Heart right ventricle (tissue), 16 donors: ENCODE results near the gene SCN4B. TPM values are rescaled to one million over a fixed set of nuclear protein-coding genes. Genes with fewer than 3 reads are reported as not detected.

ENCODE experiments used
- ATAC-seq, 8 donors: fragments of 200-7000 bp; cut with Tn5 transposase; one replicate each; pipeline ENCODE4 v1.9.1; 2020; ENCODE audit warnings: mild to moderate bottlenecking in 8 of 8, moderate library complexity in 8 of 8, moderate number of reproducible peaks in 1 of 8
- DNase-seq, 2 donors: peaks; one replicate each; pipeline ENCODE4 v3.0.0-alpha.2; 2020
- H3K27ac ChIP-seq, 10 donors: fragments of 200-600 bp; sonication (generic) in 2 of 10; one replicate each; pipeline versions ENCODE4 v1.5.0 to v1.8.0; 2020 to 2022; ENCODE audit warnings: mild to moderate bottlenecking in 3 of 10
- H3K27me3 ChIP-seq, 7 donors: fragments of 200-600 bp; one replicate each; pipeline ENCODE4 v1.8.0; 2021 to 2022; ENCODE audit warnings: mild to moderate bottlenecking in 2 of 7
- H3K36me3 ChIP-seq, 9 donors: fragments of 200-600 bp; sonication (generic) in 1 of 9; one replicate each; pipeline versions ENCODE4 v1.5.0 to v1.8.0; 2020 to 2022; ENCODE audit warnings: mild to moderate bottlenecking in 2 of 9
- H3K4me1 ChIP-seq, 9 donors: fragments of 200-600 bp; sonication (generic) in 1 of 9; one replicate each; pipeline versions ENCODE4 v1.5.0 to v1.8.0; 2020 to 2022; ENCODE audit warnings: mild to moderate bottlenecking in 4 of 9
- H3K4me3 ChIP-seq, 10 donors: fragments of 200-600 bp; sonication (generic) in 2 of 10; one replicate each; pipeline versions ENCODE4 v1.5.0 to v1.8.0; 2020 to 2022; ENCODE audit warnings: mild to moderate bottlenecking in 7 of 10, moderate library complexity in 2 of 10
- H3K9me3 ChIP-seq, 11 donors: fragments of 200-600 bp in 10 of 11; sonication (generic) in 2 of 11; one replicate each; pipeline versions ENCODE4 v1.5.0 to v1.8.0; 2013 to 2022; ENCODE audit warnings: mild to moderate bottlenecking in 2 of 11, control low read depth in 1 of 11, moderate library complexity in 1 of 11
- WGBS, 2 donors: extraction: QIAGEN DNeasy Blood & Tissue Kit; methylation state at CpG; one replicate each; pipeline ENCODE4 v1.1.7; 2013; ENCODE audit warnings: inconsistent platforms in 1 of 2; 5-methylcytosine and 5-hydroxymethylcytosine counted together
- intact Hi-C, 10 donors: fragments of 100-400 bp; cut with DNase I; formaldehyde crosslinking; loops; one replicate each; pipeline versions ENCODE4 v1.11.1 to v1.14.2; 2022
- polyA plus RNA-seq, 2 donors: library from polyadenylated mRNA; stranded (reverse); fragments of 200-250 nt; gene quantifications; one replicate each; pipeline ENCODE4 v1.2.3, GENCODE V29; 2013
- total RNA-seq, 10 donors: library from RNA; stranded (reverse); fragmentation: NEBNext Ultra II Directional in 3 of 10; extraction: Animal tissue kit (Norgen Biotek cat#: 25700) in 3 of 10; gene quantifications; one replicate each; pipeline versions ENCODE4 v1.2.1 to v1.2.4, GENCODE V29; 2021 to 2023
- TF ChIP-seq, protein P1 (sequence below), 9 donors: fragments of 200-600 bp; sonication (generic) in 2 of 9; IDR thresholded peaks; one replicate each; pipeline versions ENCODE4 v1.5.0 to v1.8.0; 2021 to 2022; ENCODE audit warnings: antibody characterized with exemption in 9 of 9, mild to moderate bottlenecking in 5 of 9, moderate library complexity in 1 of 9
- donor health status: Arrhythmogenic right ventricular cardiomyopathy.
- donor health status: ischemic (EF 13 %, LVEDD 7.1; RV severe dilation, severe dysfunction).
- donor health status: healthy with polysubstance abuse.
- donor health status: DM: no; HTN: yes; CAD: no.
- donor health status: DM: no; HTN: no; CAD: no.
- donor health status: ischemic (EF 25% LVEDD 6.9; RV normal size, moderate dysfunction).
- donor health status: ischemic (EF 25% LVEDD 5.7; RV mildly dilated, moderate dysfunction).
- donor health status: healthy.
- donor health status: DM: yes; HTN: yes; CAD: no.
- donor health status: Ischemic cardiomyopathy.
- donor health status: ischemic (EF 35%, LVEDD 5.7; RV mildly dilated, moderate dysfunction).
- donor health status: nonischemic (EF 11% LVEDD 7.7; RV severe dilation, severe dysfunction).
- donor health status: DM: yes; HTN: yes; CAD: no.
- donor health status: PGD.
- donor health status: ischemic (EF 29% LVEDD 5.4; RV normal size, mild dysfunction).
- donor health status: nonischemic (EF 23%, LVEDD 6.1; RV moderate dilation, normal function).

SCN4B gene
- total and polyA plus RNA-seq, 12 donors, result 5.4 to 17.5 (median 9.2) TPM

DNA sequence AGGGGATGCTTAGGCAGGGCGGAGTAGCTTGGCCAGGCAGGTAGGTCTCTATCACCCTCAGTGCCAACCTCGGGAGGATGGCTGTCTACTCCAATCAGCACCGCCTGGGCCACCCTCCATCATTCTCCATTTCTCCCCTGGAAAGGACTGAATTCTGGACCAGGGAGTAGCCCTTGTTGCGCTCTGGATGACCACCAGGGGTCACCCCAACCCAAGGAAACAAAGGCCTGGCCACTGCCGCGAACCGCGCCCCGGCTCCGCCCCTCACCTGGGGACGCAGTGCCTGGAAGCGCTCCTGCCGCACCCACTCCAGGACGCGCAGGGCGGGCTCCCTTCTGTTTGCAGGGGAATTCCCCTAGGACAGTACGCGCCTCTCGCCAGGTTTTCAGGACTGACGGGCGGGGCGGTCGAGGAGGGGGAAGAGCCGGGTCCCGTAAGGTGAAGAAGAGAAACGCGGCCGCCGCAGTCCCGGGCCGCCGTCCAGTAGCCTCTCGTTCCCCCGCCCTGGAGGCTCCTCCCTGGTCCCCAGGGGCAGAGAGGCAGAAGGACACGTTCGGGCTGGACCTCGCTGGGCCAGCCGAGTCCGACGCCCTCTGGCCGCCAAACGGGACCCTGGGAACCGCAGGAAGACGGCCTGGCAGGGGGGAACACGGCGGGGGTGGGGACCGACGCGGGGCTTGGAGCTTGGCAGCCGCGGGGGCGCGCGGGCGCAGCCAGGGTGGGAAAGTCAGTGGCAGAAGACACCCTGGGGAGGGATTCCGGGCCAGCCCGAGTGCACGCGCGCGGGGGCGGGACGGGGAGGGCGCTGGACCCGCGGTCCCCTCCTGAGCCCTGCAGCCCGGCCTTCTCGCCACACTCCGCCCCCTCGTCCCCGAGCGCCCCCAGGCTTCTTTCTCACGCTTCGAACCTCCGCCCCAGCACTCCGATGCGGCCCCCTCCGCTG is 7.1 kb downstream of the SCN4B start:
- H3K27ac ChIP-seq, result peak overlapping the region in 9 of 10 donors; percentile 35 to 84 (median 71)
- H3K27me3 ChIP-seq, result peaks cover 0 to 33% (median 4%) of the 10 kb centered on the region in 7 donors
- TF ChIP-seq, protein P1, sequence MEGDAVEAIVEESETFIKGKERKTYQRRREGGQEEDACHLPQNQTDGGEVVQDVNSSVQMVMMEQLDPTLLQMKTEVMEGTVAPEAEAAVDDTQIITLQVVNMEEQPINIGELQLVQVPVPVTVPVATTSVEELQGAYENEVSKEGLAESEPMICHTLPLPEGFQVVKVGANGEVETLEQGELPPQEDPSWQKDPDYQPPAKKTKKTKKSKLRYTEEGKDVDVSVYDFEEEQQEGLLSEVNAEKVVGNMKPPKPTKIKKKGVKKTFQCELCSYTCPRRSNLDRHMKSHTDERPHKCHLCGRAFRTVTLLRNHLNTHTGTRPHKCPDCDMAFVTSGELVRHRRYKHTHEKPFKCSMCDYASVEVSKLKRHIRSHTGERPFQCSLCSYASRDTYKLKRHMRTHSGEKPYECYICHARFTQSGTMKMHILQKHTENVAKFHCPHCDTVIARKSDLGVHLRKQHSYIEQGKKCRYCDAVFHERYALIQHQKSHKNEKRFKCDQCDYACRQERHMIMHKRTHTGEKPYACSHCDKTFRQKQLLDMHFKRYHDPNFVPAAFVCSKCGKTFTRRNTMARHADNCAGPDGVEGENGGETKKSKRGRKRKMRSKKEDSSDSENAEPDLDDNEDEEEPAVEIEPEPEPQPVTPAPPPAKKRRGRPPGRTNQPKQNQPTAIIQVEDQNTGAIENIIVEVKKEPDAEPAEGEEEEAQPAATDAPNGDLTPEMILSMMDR (IDR thresholded peaks at IDR 0.05), result peak; percentile 79 to 95 (median 94)

DNA sequence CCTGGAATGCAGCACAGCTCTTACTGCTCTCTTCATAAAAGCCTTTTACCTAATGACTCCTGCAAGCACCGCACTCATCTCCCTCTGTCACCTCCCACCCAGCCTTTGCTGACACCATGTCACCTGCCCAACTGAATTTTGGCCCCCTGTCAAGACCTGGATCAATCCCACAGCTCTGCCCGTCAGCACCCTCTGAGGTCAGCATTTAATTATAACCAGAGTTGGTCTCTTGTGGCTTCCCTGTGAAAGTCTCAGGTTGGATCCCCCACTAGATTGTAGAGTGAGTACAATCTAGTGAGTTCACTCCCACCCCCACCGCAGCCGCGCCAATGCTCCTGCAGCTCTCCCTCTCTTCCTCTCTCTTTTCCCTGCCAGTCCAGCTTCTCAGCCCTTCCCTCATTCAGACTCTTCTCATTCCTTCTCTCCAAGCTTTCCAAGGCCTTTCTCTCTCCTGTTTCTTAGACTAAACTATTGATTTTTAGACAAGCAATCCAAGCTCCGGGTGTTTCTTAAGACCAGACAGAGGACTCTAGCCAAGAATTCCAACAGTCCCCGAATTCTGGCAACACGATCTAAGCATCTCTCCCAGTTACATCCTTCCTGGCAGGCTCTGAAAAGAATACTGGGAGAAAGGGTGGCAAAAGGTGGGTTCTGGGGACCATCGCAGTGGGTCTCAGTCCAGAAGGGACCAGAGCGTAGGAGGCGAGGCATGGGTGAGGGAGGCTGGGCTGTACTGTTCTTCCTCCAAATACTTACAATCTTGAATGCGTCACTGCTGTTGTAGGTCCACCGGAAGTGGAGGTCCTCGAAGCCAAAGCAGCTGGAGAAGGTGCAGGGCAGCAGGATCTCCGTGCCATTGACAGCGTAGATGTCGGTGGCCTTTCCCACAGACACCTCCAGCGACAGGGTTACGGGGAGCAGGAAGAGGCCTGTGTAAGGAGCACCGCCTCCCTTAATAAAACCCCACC is 8.0 kb downstream of the SCN4B start:
- 41 to 45% methylated on average over 20 of the region's 20 CpGs for WGBS, 2 donors
- TF ChIP-seq, protein P1 (IDR thresholded peaks at IDR 0.05), result no peak
- peaks cover 0 to 30% (median 4%) of the 10 kb centered on the region in 7 donors for H3K27me3 ChIP-seq
- H3K36me3 ChIP-seq, result peaks cover 0 to 10% (median 0%) of the 10 kb centered on the region in 9 donors
- ATAC-seq (peak in 7 of 8 donors; percentile 35 to 69 (median 54)), DNase-seq (peak in 1 of 2 donors; percentile 72)
- peak overlapping the region in 7 of 10 donors; percentile 53 to 70 (median 65) for H3K4me3 ChIP-seq
- H3K27ac ChIP-seq, result peak overlapping the region in 9 of 10 donors; percentile 35 to 84 (median 61)
- intact Hi-C loops, result loop anchor here in 9 of 10 donors (1.0 to 10.0 kb wide), 11 partner anchors 26 to 343 kb away; partner anchors contain the start of gene UBE4A (in 2 of the 9)
- peaks cover 0 to 58% (median 28%) of the 10 kb centered on the region in 9 donors for H3K4me1 ChIP-seq
- H3K9me3 ChIP-seq, result no peaks in the 10 kb centered on the region

More for the DNA sequence above, 7.1 kb downstream of the SCN4B start:
- Histone ChIP-seq H3K9me3 (no peaks in the 10 kb centered on the region), H3K36me3 (peaks cover 0 to 10% (median 0%) of the 10 kb centered on the region in 9 donors), H3K4me3 (peak overlapping the region; percentile 39 to 70 (median 62)), H3K4me1 (peaks cover 0 to 58% (median 30%) of the 10 kb centered on the region in 9 donors)
- intact Hi-C loops, result loop anchor here in 9 of 10 donors (1.0 to 10.0 kb wide), 11 partner anchors 25 to 342 kb away; partner anchors contain the start of gene UBE4A (in 2 of the 9)
- DNase-seq, result peak; percentile 83 to 85
- 2 to 4% methylated on average over 44 to 78 of the region's 78 CpGs for WGBS, 2 donors
- peak; percentile 83 to 94 (median 88) for ATAC-seq

DNA sequence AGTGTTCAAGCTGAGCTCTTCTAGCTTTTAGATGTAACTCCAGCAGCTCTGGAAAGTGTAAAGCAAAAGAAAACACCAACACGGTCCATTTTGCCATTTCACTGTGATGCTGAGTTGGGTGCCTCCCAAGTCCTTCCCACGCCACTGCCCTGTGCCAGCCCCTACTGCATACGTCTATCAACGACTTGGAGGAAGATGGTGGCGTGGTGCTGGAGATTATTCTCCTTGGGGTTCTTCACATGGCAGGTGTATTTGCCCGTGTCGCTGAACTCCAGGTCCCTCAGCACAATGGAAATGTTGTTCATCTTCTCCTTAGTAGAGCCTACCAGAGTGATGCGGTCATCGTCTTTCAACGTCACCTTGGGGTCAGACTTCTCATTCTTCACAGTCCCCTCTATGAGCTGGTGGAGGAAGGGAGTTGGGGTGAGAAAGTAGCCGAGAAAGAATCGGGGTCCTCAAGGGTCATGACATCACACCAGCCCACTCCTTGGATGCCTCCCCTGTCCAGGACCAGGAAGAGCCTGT is 8.9 kb downstream of the SCN4B start:
- DNase-seq, result no peak
- intact Hi-C loops, result loop anchor here in 7 of 10 donors (2.0 to 10.0 kb wide), 5 partner anchors 27 to 341 kb away; partner anchors contain the start of gene UBE4A (in 1 of the 7)

More for the DNA sequence above, 8.9 kb downstream of the SCN4B start:
- TF ChIP-seq, protein P1 (IDR thresholded peaks at IDR 0.05), result no peak
- Histone ChIP-seq H3K27me3 (peaks cover 0 to 30% (median 4%) of the 10 kb centered on the region in 7 donors), H3K27ac (peak overlapping the region in 5 of 10 donors; percentile 35 to 83 (median 47)), H3K36me3 (peaks cover 0 to 10% (median 0%) of the 10 kb centered on the region in 9 donors), H3K4me1 (peaks cover 0 to 49% (median 19%) of the 10 kb centered on the region in 9 donors), H3K9me3 (no peaks in the 10 kb centered on the region), H3K4me3 (no peak overlapping the region)
- whole genome bisulfite sequencing, 2 donors, result 77 to 78% methylated on average over 12 of the region's 12 CpGs
- no peak for ATAC-seq
